GM12878 (cell line): ENCODE results near the gene NSG1. TPM values are rescaled to one million over a fixed set of nuclear protein-coding genes. Genes with fewer than 3 reads are reported as not detected.

ENCODE experiments used
- ATAC-seq: fragments of 200-7000 bp; cut with Tn5 transposase; 3 replicates; pipeline ENCODE4 v1.9.1; 2020; ENCODE audit warnings: mild to moderate bottlenecking, moderate library complexity
- BruUV-seq: library from RNA; stranded (reverse); fragments of 400-500 nt; replicated peaks from 2 replicates; lab custom pipeline; 2021; lab: Mats Ljungman, UMichigan
- CTCF ChIA-PET: fragments of 300-600 bp; sonication (Branson Sonifier 250); formaldehyde crosslinking; extraction: SDS; loops from one replicate; lab custom pipeline; 2021; ENCODE audit warnings: inconsistent platforms; lab: Yijun Ruan, JAX
- POLR2A ChIA-PET: fragments of 350-600 bp; formaldehyde crosslinking; extraction: SDS; loops from one replicate; lab custom pipeline; 2021; ENCODE audit warnings: inconsistent platforms; lab: Charles Lee
- RAD21 ChIA-PET: fragments of 300-600 bp; sonication (Branson Sonifier 250); formaldehyde crosslinking; loops from one replicate; lab custom pipeline; 2023; ENCODE audit warnings: antibody characterized with exemption; ENCODE audit not compliant: unreplicated experiment; lab: Charles Lee
- SMC1A ChIA-PET: fragments of 300-600 bp; sonication (Branson Sonifier 250); formaldehyde crosslinking; loops from one replicate; lab custom pipeline; 2023; ENCODE audit not compliant: unreplicated experiment, uncharacterized antibody; lab: Charles Lee
- DNase-seq: peaks from one replicate; pipeline ENCODE4 v3.0.0-alpha.2; 2011; ENCODE audit warnings: low read depth, low spot score
- FAIRE-seq: peaks from 3 replicates; lab custom pipeline; 2011; peaks lifted over from hg19 to GRCh38; lab: Jason Lieb, UNC
- H2AFZ ChIP-seq: 2 replicates; pipeline ENCODE4 v1.6.0; 2011; ENCODE audit warnings: low read depth, low read length, control low read depth; ENCODE audit not compliant: control insufficient read depth
- H3K27ac ChIP-seq: 2 replicates; pipeline ENCODE4 v1.5.1; 2011; ENCODE audit warnings: control low read depth; ENCODE audit not compliant: control insufficient read depth, insufficient read depth
- H3K27me3 ChIP-seq, 2 experiments: replicated peaks in 1 of 2; 2 replicates each; pipeline versions ENCODE4 v1.6.0 to v1.6.1; 2011; ENCODE audit warnings: low read length in 1 of 2; ENCODE audit not compliant: control insufficient read depth in 2 of 2, insufficient read depth in 2 of 2
- H3K36me3 ChIP-seq, 2 experiments: 2 replicates each; pipeline ENCODE4 v1.5.1; 2011; ENCODE audit warnings: low read length in 1 of 2; ENCODE audit not compliant: control insufficient read depth in 2 of 2, insufficient read depth in 2 of 2
- H3K4me1 ChIP-seq: 2 replicates; pipeline ENCODE4 v1.6.1; 2011; ENCODE audit warnings: mild to moderate bottlenecking, low read length, moderate library complexity, mixed read lengths; ENCODE audit not compliant: control insufficient read depth, insufficient read depth
- H3K4me2 ChIP-seq: 2 replicates; pipeline ENCODE4 v1.6.0; 2011; ENCODE audit warnings: control low read depth; ENCODE audit not compliant: control insufficient read depth, insufficient read depth
- H3K4me3 ChIP-seq: fragments of 200-600 bp; sonication (generic); 2 replicates; pipeline ENCODE4 v1.5.1; 2016
- H3K79me2 ChIP-seq: 2 replicates; pipeline ENCODE4 v1.6.0; 2011; ENCODE audit warnings: low read length; ENCODE audit not compliant: control insufficient read depth, insufficient read depth
- H3K9ac ChIP-seq: 2 replicates; pipeline ENCODE4 v1.8.0; 2011; ENCODE audit warnings: low read length, control low read depth, mixed read lengths; ENCODE audit not compliant: control insufficient read depth, insufficient read depth
- H3K9me3 ChIP-seq: replicated peaks from 3 replicates; pipeline ENCODE4 v1.5.1; 2011; ENCODE audit warnings: mild to moderate bottlenecking, low read length; ENCODE audit not compliant: control insufficient read depth, insufficient read depth
- H4K20me1 ChIP-seq: 2 replicates; pipeline ENCODE4 v1.6.0; 2011; ENCODE audit not compliant: control insufficient read depth, insufficient read depth
- ATF3 ChIP-seq: IDR thresholded peaks from 2 replicates; pipeline ENCODE4 v1.6.1; 2011; ENCODE audit warnings: low read depth, mild to moderate bottlenecking, low read length, moderate library complexity, borderline replicate concordance; ENCODE audit errors: extremely low read depth
- CEBPZ ChIP-seq: fragments of 150-350 bp; IDR thresholded peaks from 2 replicates; pipeline ENCODE4 v1.6.1; 2016; ENCODE audit warnings: low read depth, low read length
- E2F8 ChIP-seq: fragments of 450-650 bp; IDR thresholded peaks from 2 replicates; pipeline ENCODE4 v1.6.1; 2018; ENCODE audit warnings: mild to moderate bottlenecking, low read depth, moderate library complexity; ENCODE audit not compliant: partially characterized antibody
- EGR1 ChIP-seq, 2 experiments: IDR thresholded peaks; 1 replicate in 1 of 2; 2 replicates in 1 of 2; pipeline ENCODE4 v1.6.1; 2011 to 2012; ENCODE audit warnings: low read depth in 2 of 2, low read length in 2 of 2, borderline replicate concordance in 1 of 2, mild to moderate bottlenecking in 1 of 2, moderate library complexity in 1 of 2
- ETV6 ChIP-seq, 2 experiments: fragments of 450-650 bp in 1 of 2; IDR thresholded peaks in 1 of 2; conservative IDR thresholded peaks in 1 of 2; 2 replicates each; pipeline ENCODE4 v1.6.1; 2014; ENCODE audit warnings: antibody characterized with exemption in 1 of 2, borderline replicate concordance in 1 of 2, low read depth in 1 of 2, mild to moderate bottlenecking in 1 of 2, moderate library complexity in 1 of 2
- FOXM1 ChIP-seq: IDR thresholded peaks from 2 replicates; pipeline ENCODE4 v1.6.1; 2012; ENCODE audit warnings: low read depth, mild to moderate bottlenecking, inconsistent platforms, low read length, moderate library complexity
- POLR2A ChIP-seq: IDR thresholded peaks from 2 replicates; pipeline ENCODE4 v1.6.1; 2011; ENCODE audit warnings: low read depth, mild to moderate bottlenecking, low read length
- SREBF1 ChIP-seq: IDR thresholded peaks from 2 replicates; pipeline ENCODE4 v1.6.1; 2012; ENCODE audit warnings: mild to moderate bottlenecking, low read length
- TAF1 ChIP-seq: IDR thresholded peaks from 2 replicates; pipeline ENCODE4 v1.6.1; 2011; ENCODE audit warnings: mild to moderate bottlenecking, low read depth, low read length, borderline replicate concordance
- WGBS: methylation state at CpG from one replicate; pipeline ENCODE4 v1.1.6; 2016; ENCODE audit warnings: low lambda C conversion rate; ENCODE audit not compliant: insufficient replicate concordance, insufficient coverage; ENCODE audit errors: missing lambda C conversion rate; 5-methylcytosine and 5-hydroxymethylcytosine counted together
- in situ Hi-C: fragments of 300-500 bp; cut with MboI; formaldehyde crosslinking; loops from 9 replicates; pipeline ENCODE4 v1.14.3; 2018; ENCODE audit warnings: mixed read lengths
- intact Hi-C: fragments of 100-400 bp; cut with micrococcal nuclease; formaldehyde crosslinking; loops from one replicate; pipeline ENCODE4 v1.14.2; 2022; ENCODE audit not compliant: unreplicated experiment
- polyA plus RNA-seq, 11 experiments: library from polyadenylated mRNA; depleted of rRNA in 4 of 11; unstranded in 6 of 11; stranded (reverse) in 5 of 11; fragments of >200 nt; fragmentation: Nextera tagmentation in 4 of 11; fragmentation: Illumina TruSeq in 1 of 11; extraction: Ambion mirVana in 4 of 11; extraction: Trizol in 1 of 11; gene quantifications; 1 replicate in 1 of 11; 2 replicates in 10 of 11; pipeline versions ENCODE4 v1.2.1 to v1.2.3, GENCODE V29; 2011 to 2016; ENCODE audit warnings: inconsistent platforms in 2 of 11, missing spikeins in 2 of 11, low read depth in 1 of 11
- total RNA-seq, 4 experiments: library from RNA; depleted of rRNA in 3 of 4; stranded (reverse); fragments of >200 nt in 3 of 4; fragmentation: Illumina TruSeq in 1 of 4; extraction: Trizol in 1 of 4; gene quantifications; 2 replicates each; pipeline versions ENCODE4 v1.2.1 to v1.2.3, GENCODE V29; 2013 to 2021
- TF ChIP-seq, protein P1 (sequence below): fragments of 450-650 bp; formaldehyde crosslinking; IDR thresholded peaks from 2 replicates; pipeline ENCODE4 v1.4.0; 2022; ENCODE audit warnings: mild to moderate bottlenecking, moderate library complexity

NSG1 gene
- total and polyA plus RNA-seq, 10 of the 15 experiments (the other 5 are each of a cell fraction or from before 2014, with no cell fraction given), result 0.03 to 0.19 (median 0.10) TPM; not detected in 5

GRCh38 chr4:4355302-4355701, 31.6 kb upstream of the NSG1 start:
- POLR2A ChIA-PET, result no interaction called here
- no peaks in the 10 kb centered on the region for H3K36me3 ChIP-seq
- no peak overlapping the region for H3K4me3 ChIP-seq
- CTCF ChIA-PET, result interaction anchor here (0.8 kb wide), 1 partner anchor 22 kb away, joined by 3 read pairs; no protein-coding TSS in a partner anchor
- H2AFZ ChIP-seq, result no peak overlapping the region
- FAIRE-seq, result no peak
- no peaks in the 10 kb centered on the region for H3K9me3 ChIP-seq
- SMC1A ChIA-PET, result no interaction called here
- H3K27me3 ChIP-seq, result no peaks in the 10 kb centered on the region
- H3K4me1 ChIP-seq, result no peaks in the 10 kb centered on the region
- ATAC-seq, result no peak
- no peaks in the 10 kb centered on the region for H4K20me1 ChIP-seq
- H3K79me2 ChIP-seq, result no peaks in the 10 kb centered on the region
- DNase-seq, result no peak
- intact Hi-C loops (no loop called here), in situ Hi-C loops (no loop called here)
- 0% methylated on average over 1 of the region's 1 CpG for WGBS
- H3K4me2 ChIP-seq, result no peak overlapping the region
- H3K9ac ChIP-seq, result no peak overlapping the region
- no TSS peak for BruUV-seq
- H3K27ac ChIP-seq, result no peak overlapping the region
- RAD21 ChIA-PET, result no interaction called here
- TF ChIP-seq ETV6 (conservative IDR thresholded peaks at IDR 0.05 in 1 of 2, IDR thresholded peaks at IDR 0.05 in 1 of 2; ENCODE audit: borderline replicate concordance in 1 of 2, low read depth in 1 of 2) (no peak), E2F8 (no peak), SREBF1 (no peak), POLR2A (no peak), FOXM1 (no peak), EGR1 (IDR thresholded peaks at IDR 0.05; ENCODE audit: borderline replicate concordance in 1 of 2, low read depth in 2 of 2, low read length in 2 of 2) (no peak), CEBPZ (no peak), ATF3 (no peak), TAF1 (no peak)
- TF ChIP-seq, protein P1, sequence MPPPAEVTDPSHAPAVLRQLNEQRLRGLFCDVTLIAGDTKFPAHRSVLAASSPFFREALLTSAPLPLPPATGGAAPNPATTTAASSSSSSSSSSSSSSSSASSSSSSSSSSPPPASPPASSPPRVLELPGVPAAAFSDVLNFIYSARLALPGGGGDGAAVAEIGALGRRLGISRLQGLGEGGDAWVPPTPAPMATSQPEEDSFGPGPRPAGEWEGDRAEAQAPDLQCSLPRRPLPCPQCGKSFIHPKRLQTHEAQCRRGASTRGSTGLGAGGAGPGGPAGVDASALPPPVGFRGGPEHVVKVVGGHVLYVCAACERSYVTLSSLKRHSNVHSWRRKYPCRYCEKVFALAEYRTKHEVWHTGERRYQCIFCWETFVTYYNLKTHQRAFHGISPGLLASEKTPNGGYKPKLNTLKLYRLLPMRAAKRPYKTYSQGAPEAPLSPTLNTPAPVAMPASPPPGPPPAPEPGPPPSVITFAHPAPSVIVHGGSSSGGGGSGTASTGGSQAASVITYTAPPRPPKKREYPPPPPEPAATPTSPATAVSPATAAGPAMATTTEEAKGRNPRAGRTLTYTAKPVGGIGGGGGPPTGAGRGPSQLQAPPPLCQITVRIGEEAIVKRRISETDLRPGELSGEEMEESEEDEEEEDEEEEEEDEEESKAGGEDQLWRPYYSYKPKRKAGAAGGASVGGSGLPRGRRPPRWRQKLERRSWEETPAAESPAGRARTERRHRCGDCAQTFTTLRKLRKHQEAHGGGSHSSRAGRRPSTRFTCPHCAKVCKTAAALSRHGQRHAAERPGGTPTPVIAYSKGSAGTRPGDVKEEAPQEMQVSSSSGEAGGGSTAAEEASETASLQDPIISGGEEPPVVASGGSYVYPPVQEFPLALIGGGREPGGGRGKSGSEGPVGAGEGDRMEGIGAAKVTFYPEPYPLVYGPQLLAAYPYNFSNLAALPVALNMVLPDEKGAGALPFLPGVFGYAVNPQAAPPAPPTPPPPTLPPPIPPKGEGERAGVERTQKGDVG, result no peak
